HepG2 (cell line): Measurements from ENCODE around the gene ATP5PB. TPM values are rescaled to one million over a fixed set of nuclear protein-coding genes. Genes with fewer than 3 reads are reported as not detected.

Experiments used
- ATAC-seq: fragments of 200-7000 bp; cut with Tn5 transposase; 3 replicates; pipeline ENCODE4 v1.9.1; 2020; ENCODE audit warnings: mild to moderate bottlenecking, moderate library complexity
- BruUV-seq: library from RNA; stranded (reverse); fragments of 400-500 nt; replicated peaks from 2 replicates; lab custom pipeline; 2021; lab: Mats Ljungman, UMichigan
- CTCF ChIA-PET: fragments of 300-600 bp; formaldehyde crosslinking; extraction: SDS; loops from one replicate; lab custom pipeline; 2021; ENCODE audit warnings: low total read pairs, inconsistent platforms, low intra/inter-chr PET ratio; lab: Yijun Ruan, JAX
- POLR2A ChIA-PET: fragments of 350-600 bp; sonication (Branson Sonifier 250); formaldehyde crosslinking; loops from one replicate; lab custom pipeline; 2020; ENCODE audit warnings: antibody characterized with exemption, inconsistent platforms; lab: Yijun Ruan, JAX
- DNase-seq: peaks from one replicate; pipeline ENCODE4 v3.0.0-alpha.2; 2015; ENCODE audit warnings: low spot score
- FAIRE-seq: peaks from 3 replicates; lab custom pipeline; 2011; peaks lifted over from hg19 to GRCh38; lab: Jason Lieb, UNC
- H2AFZ ChIP-seq: one replicate; pipeline ENCODE4 v1.6.1; 2011; ENCODE audit warnings: low read length, inconsistent platforms
- H3K27ac ChIP-seq: fragments of 300-600 bp; 3 replicates; pipeline ENCODE4 v1.8.0; 2011; ENCODE audit warnings: mixed run types, mild to moderate bottlenecking, mixed read lengths, low read length, inconsistent platforms; ENCODE audit not compliant: insufficient read depth; ENCODE audit errors: extremely low read length
- H3K27me3 ChIP-seq, 2 experiments: fragments of 200-600 bp in 1 of 2; 2 replicates in 1 of 2; 3 replicates in 1 of 2; pipeline versions ENCODE4 v1.6.0 to v1.8.0; 2011; ENCODE audit warnings: low read length in 2 of 2, mild to moderate bottlenecking in 2 of 2, moderate library complexity in 2 of 2, inconsistent platforms in 1 of 2; ENCODE audit not compliant: insufficient read depth in 2 of 2, control insufficient read depth in 1 of 2
- H3K36me3 ChIP-seq, 2 experiments: fragments of 200-600 bp in 1 of 2; replicated peaks in 1 of 2; 2 replicates in 1 of 2; 3 replicates in 1 of 2; pipeline versions ENCODE4 v1.5.1 to v1.8.0; 2011; ENCODE audit warnings: low read length in 2 of 2, inconsistent platforms in 1 of 2; ENCODE audit not compliant: insufficient read depth in 2 of 2, control insufficient read depth in 1 of 2
- H3K4me1 ChIP-seq: 2 replicates; pipeline ENCODE4 v1.5.1; 2012; ENCODE audit warnings: low read length, inconsistent platforms; ENCODE audit not compliant: insufficient read depth
- H3K4me2 ChIP-seq: 2 replicates; pipeline ENCODE4 v1.6.0; 2011; ENCODE audit warnings: low read depth, low read length, inconsistent platforms
- H3K4me3 ChIP-seq, 3 experiments: fragments of 200-600 bp in 1 of 3; sonication (generic), shearing (Covaris generic) in 1 of 3; replicated peaks in 1 of 3; 2 replicates each; pipeline ENCODE4 v1.5.1; 2011 to 2016; ENCODE audit warnings: low read length in 3 of 3, inconsistent platforms in 2 of 3, low read depth in 2 of 3, mild to moderate bottlenecking in 2 of 3, control low read depth in 1 of 3, mixed read lengths in 1 of 3; ENCODE audit not compliant: insufficient read depth in 1 of 3
- H3K79me2 ChIP-seq: one replicate; pipeline ENCODE4 v1.6.1; 2011; ENCODE audit warnings: low read length, inconsistent platforms; ENCODE audit not compliant: insufficient read depth
- H3K9ac ChIP-seq: 2 replicates; pipeline ENCODE4 v1.6.0; 2011; ENCODE audit warnings: mild to moderate bottlenecking, low read depth, low read length, inconsistent platforms; ENCODE audit not compliant: insufficient read depth
- H3K9me3 ChIP-seq: 2 replicates; pipeline ENCODE4 v1.5.1; 2012; ENCODE audit warnings: mild to moderate bottlenecking, low read length
- H4K20me1 ChIP-seq: 2 replicates; pipeline ENCODE4 v1.6.0; 2011; ENCODE audit warnings: inconsistent platforms, mild to moderate bottlenecking, low read length, moderate library complexity; ENCODE audit not compliant: insufficient read depth
- MEIS2 ChIP-seq: sonication (generic); formaldehyde crosslinking; IDR thresholded peaks from 2 replicates; pipeline ENCODE4 v1.9.0; 2021; ENCODE audit warnings: mild to moderate bottlenecking, missing genetic modification reagents
- NCOA2 ChIP-seq: sonication (generic); formaldehyde crosslinking; IDR thresholded peaks from 2 replicates; pipeline ENCODE4 v1.8.0; 2022; ENCODE audit warnings: inconsistent platforms
- NFYC ChIP-seq: IDR thresholded peaks from 2 replicates; pipeline ENCODE4 v1.6.1; 2016; ENCODE audit warnings: missing genetic modification reagents, missing compliant biosample characterization
- PAX8 ChIP-seq: sonication (generic); formaldehyde crosslinking; IDR thresholded peaks from 2 replicates; pipeline ENCODE4 v1.8.0; 2022; ENCODE audit warnings: mild to moderate bottlenecking, missing genetic modification reagents, borderline replicate concordance
- SIN3B ChIP-seq: fragments of 150-350 bp; IDR thresholded peaks from 2 replicates; pipeline ENCODE4 v1.6.1; 2014; ENCODE audit warnings: low read length
- SRF ChIP-seq: IDR thresholded peaks from 2 replicates; pipeline ENCODE4 v1.6.1; 2011; ENCODE audit warnings: mild to moderate bottlenecking, low read depth, low read length, moderate library complexity
- ZBTB7B ChIP-seq: sonication (generic); formaldehyde crosslinking; IDR thresholded peaks from 2 replicates; pipeline ENCODE4 v1.4.0; 2020; ENCODE audit warnings: missing genetic modification reagents
- ZFP36L1 ChIP-seq: sonication (generic); formaldehyde crosslinking; IDR thresholded peaks from 2 replicates; pipeline ENCODE4 v1.8.0; 2022; ENCODE audit warnings: mild to moderate bottlenecking, missing genetic modification reagents, moderate library complexity
- ZMYM2 ChIP-seq: sonication (generic); formaldehyde crosslinking; IDR thresholded peaks from 2 replicates; pipeline ENCODE4 v1.8.0; 2022; ENCODE audit warnings: mild to moderate bottlenecking, missing genetic modification reagents
- ZMYM4 ChIP-seq: sonication (generic); formaldehyde crosslinking; IDR thresholded peaks from 2 replicates; pipeline ENCODE4 v1.8.1; 2023; ENCODE audit warnings: mild to moderate bottlenecking, missing genetic modification reagents
- ZNF333 ChIP-seq: sonication (generic); formaldehyde crosslinking; IDR thresholded peaks from 2 replicates; pipeline ENCODE4 v1.4.0; 2020; ENCODE audit warnings: mild to moderate bottlenecking, missing genetic modification reagents, borderline replicate concordance
- ZNF432 ChIP-seq: sonication (generic); formaldehyde crosslinking; IDR thresholded peaks from 2 replicates; pipeline ENCODE4 v1.5.0; 2020; ENCODE audit warnings: missing genetic modification reagents, mild to moderate bottlenecking, borderline replicate concordance
- ZNF567 ChIP-seq: sonication (generic); formaldehyde crosslinking; IDR thresholded peaks from 2 replicates; pipeline ENCODE4 v1.8.1; 2023; ENCODE audit warnings: mild to moderate bottlenecking, missing genetic modification reagents, borderline replicate concordance
- WGBS: methylation state at CpG from one replicate; pipeline ENCODE4 v1.1.6; 2017; ENCODE audit warnings: low lambda C conversion rate; 5-methylcytosine and 5-hydroxymethylcytosine counted together
- in situ Hi-C: cut with HindIII; loops from 2 replicates; pipeline ENCODE4 v1.10.0; 2017; ENCODE audit warnings: low pct_unique_long_range_greater_than_20kb; ENCODE audit not compliant: extremely low pct_ligation_motif_present
- intact Hi-C: fragments of 100-400 bp; cut with micrococcal nuclease; formaldehyde crosslinking; loops from one replicate; pipeline ENCODE4 v1.10.0; 2022; ENCODE audit not compliant: unreplicated experiment
- polyA plus RNA-seq, 8 experiments: library from polyadenylated mRNA; depleted of rRNA in 3 of 8; stranded (reverse) in 7 of 8; unstranded in 1 of 8; fragments of >200 nt; fragmentation: Illumina TruSeq in 4 of 8; extraction: Trizol in 4 of 8; gene quantifications; 2 replicates each; pipeline versions ENCODE4 v1.2.1 to v1.2.3, GENCODE V29; 2011 to 2016; ENCODE audit warnings: low read depth in 4 of 8, missing spikeins in 1 of 8, mixed read lengths in 1 of 8; ENCODE audit not compliant: insufficient read depth in 1 of 8
- total RNA-seq, 5 experiments: library from RNA; depleted of rRNA; stranded (reverse); fragments of >200 nt; fragmentation: Illumina TruSeq; extraction: Trizol; gene quantifications; 2 replicates each; pipeline ENCODE4 v1.2.3, GENCODE V29; 2016; ENCODE audit warnings: low read depth in 1 of 5
- TF ChIP-seq, protein P1 (sequence below): sonication (generic); formaldehyde crosslinking; IDR thresholded peaks from 2 replicates; pipeline ENCODE4 v1.4.0; 2020; ENCODE audit warnings: mild to moderate bottlenecking, missing genetic modification reagents
- TF ChIP-seq, protein P2 (sequence below): sonication (generic); formaldehyde crosslinking; IDR thresholded peaks from 2 replicates; pipeline ENCODE4 v1.8.1; 2023; ENCODE audit warnings: mild to moderate bottlenecking, inconsistent platforms, moderate library complexity, missing genetic modification reagents, borderline replicate concordance
- TF ChIP-seq, protein P3 (sequence below): sonication (generic); formaldehyde crosslinking; IDR thresholded peaks from 2 replicates; pipeline ENCODE4 v1.4.0; 2020; ENCODE audit warnings: missing genetic modification reagents; ENCODE audit errors: not compliant biosample characterization
- TF ChIP-seq, protein P4 (sequence below): IDR thresholded peaks from 2 replicates; pipeline ENCODE4 v1.6.1; 2016; ENCODE audit warnings: control low read depth

The ATP5PB gene
- total and polyA plus RNA-seq, 2 of the 13 experiments (the other 11 are each of a cell fraction or from before 2014, with no cell fraction given): 297 to 541 TPM

DNA sequence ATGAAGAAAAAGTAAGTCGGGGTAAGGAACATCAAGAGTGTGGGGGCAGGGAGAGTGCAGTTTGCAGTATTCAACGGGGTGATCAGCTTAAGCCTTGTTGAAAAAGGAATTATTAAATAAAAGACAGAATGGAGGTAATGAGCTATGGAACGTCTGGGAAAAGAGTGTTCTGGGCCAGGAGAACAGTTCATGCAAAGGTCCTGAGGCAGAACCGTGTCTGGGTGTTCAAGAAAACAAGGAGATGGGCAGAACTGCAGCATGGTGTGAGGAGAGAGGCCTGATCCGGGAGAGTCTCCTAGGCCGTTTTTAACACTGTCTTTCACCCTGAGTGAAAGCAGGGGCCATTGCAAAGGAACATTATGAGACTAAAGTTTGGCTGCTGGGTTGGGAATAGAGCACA is 42.0 kb upstream of the ATP5PB start (continued):
- TF ChIP-seq ZNF432 (CRISPR knock-in tag) (no peak), ZBTB7B (CRISPR knock-in tag) (no peak), NFYC (CRISPR knock-in tag) (no peak), MEIS2 (CRISPR knock-in tag) (no peak), ZNF567 (CRISPR knock-in tag) (no peak)

DNA sequence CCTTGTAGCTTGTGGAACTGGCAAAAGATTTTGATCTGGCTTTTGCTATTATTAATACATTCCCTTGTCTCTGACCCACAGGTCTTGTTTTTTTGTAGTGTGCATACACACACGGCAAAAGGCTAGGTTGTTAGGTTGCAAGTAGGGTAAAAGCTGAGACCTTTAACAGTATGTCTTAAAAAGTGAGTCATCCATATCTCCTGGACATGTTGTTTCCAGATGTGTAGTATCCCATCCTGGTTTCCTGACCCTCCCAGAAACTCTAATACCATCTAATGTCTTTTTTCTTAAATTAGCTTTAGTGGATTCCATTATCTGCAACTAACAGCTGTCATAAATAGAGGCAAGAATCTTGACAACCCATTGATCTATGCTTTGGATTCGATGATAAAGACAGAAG is 36.4 kb upstream of the ATP5PB start:
- no peaks in the 10 kb centered on the region for H3K9me3 ChIP-seq
- H2AFZ ChIP-seq: no peak overlapping the region
- no peak overlapping the region for H3K4me2 ChIP-seq
- ChIA-PET POLR2A (no interaction called here), CTCF (no interaction called here)
- H3K4me1 ChIP-seq: peaks cover 12% of the 10 kb centered on the region
- H3K79me2 ChIP-seq: no peaks in the 10 kb centered on the region
- no TSS peak for BruUV-seq
- ATAC-seq (no peak), DNase-seq (no peak), FAIRE-seq (no peak)
- no peaks in the 10 kb centered on the region for H3K27me3 ChIP-seq
- peaks cover 0 to 2% of the 10 kb centered on the region in 2 experiments; a peak in 1 of 5 replicates for H3K36me3 ChIP-seq
- no peak overlapping the region for H3K4me3 ChIP-seq
- H3K9ac ChIP-seq: no peak overlapping the region
- H4K20me1 ChIP-seq: no peaks in the 10 kb centered on the region
- in situ Hi-C loops (no loop called here), intact Hi-C loops (no loop called here)
- H3K27ac ChIP-seq: no peak overlapping the region
- WGBS: 40% methylated on average over 2 of the region's 2 CpGs
- no peak for TF ChIP-seq ZFP36L1 (CRISPR knock-in tag)
- no peak for TF ChIP-seq NCOA2 (CRISPR knock-in tag)
- TF ChIP-seq PAX8: no peak
- no peak for TF ChIP-seq SIN3B
- no peak for TF ChIP-seq ZMYM4 (CRISPR knock-in tag)
- TF ChIP-seq, protein P1, sequence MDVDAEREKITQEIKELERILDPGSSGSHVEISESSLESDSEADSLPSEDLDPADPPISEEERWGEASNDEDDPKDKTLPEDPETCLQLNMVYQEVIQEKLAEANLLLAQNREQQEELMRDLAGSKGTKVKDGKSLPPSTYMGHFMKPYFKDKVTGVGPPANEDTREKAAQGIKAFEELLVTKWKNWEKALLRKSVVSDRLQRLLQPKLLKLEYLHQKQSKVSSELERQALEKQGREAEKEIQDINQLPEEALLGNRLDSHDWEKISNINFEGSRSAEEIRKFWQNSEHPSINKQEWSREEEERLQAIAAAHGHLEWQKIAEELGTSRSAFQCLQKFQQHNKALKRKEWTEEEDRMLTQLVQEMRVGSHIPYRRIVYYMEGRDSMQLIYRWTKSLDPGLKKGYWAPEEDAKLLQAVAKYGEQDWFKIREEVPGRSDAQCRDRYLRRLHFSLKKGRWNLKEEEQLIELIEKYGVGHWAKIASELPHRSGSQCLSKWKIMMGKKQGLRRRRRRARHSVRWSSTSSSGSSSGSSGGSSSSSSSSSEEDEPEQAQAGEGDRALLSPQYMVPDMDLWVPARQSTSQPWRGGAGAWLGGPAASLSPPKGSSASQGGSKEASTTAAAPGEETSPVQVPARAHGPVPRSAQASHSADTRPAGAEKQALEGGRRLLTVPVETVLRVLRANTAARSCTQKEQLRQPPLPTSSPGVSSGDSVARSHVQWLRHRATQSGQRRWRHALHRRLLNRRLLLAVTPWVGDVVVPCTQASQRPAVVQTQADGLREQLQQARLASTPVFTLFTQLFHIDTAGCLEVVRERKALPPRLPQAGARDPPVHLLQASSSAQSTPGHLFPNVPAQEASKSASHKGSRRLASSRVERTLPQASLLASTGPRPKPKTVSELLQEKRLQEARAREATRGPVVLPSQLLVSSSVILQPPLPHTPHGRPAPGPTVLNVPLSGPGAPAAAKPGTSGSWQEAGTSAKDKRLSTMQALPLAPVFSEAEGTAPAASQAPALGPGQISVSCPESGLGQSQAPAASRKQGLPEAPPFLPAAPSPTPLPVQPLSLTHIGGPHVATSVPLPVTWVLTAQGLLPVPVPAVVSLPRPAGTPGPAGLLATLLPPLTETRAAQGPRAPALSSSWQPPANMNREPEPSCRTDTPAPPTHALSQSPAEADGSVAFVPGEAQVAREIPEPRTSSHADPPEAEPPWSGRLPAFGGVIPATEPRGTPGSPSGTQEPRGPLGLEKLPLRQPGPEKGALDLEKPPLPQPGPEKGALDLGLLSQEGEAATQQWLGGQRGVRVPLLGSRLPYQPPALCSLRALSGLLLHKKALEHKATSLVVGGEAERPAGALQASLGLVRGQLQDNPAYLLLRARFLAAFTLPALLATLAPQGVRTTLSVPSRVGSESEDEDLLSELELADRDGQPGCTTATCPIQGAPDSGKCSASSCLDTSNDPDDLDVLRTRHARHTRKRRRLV (CRISPR knock-in tag): no peak
- TF ChIP-seq, protein P2, sequence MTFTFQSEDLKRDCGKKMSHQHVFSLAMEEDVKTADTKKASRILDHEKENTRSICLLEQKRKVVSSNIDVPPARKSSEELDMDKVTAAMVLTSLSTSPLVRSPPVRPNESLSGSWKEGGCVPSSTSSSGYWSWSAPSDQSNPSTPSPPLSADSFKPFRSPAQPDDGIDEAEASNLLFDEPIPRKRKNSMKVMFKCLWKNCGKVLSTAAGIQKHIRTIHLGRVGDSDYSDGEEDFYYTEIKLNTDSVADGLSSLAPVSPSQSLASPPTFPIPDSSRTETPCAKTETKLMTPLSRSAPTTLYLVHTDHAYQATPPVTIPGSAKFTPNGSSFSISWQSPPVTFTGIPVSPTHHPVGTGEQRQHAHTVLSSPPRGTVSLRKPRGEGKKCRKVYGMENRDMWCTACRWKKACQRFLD: no peak
- TF ChIP-seq, protein P3, sequence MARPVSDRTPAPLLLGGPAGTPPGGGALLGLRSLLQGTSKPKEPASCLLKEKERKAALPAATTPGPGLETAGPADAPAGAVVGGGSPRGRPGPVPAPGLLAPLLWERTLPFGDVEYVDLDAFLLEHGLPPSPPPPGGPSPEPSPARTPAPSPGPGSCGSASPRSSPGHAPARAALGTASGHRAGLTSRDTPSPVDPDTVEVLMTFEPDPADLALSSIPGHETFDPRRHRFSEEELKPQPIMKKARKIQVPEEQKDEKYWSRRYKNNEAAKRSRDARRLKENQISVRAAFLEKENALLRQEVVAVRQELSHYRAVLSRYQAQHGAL (CRISPR knock-in tag): no peak
- TF ChIP-seq ZMYM2 (CRISPR knock-in tag): no peak
- TF ChIP-seq, protein P4, sequence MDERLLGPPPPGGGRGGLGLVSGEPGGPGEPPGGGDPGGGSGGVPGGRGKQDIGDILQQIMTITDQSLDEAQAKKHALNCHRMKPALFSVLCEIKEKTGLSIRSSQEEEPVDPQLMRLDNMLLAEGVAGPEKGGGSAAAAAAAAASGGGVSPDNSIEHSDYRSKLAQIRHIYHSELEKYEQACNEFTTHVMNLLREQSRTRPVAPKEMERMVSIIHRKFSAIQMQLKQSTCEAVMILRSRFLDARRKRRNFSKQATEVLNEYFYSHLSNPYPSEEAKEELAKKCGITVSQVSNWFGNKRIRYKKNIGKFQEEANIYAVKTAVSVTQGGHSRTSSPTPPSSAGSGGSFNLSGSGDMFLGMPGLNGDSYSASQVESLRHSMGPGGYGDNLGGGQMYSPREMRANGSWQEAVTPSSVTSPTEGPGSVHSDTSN (CRISPR knock-in tag): no peak
- TF ChIP-seq SRF: no peak
- TF ChIP-seq ZNF333 (CRISPR knock-in tag): no peak
